K562 (cell line): ENCODE results near the gene LTBP1. TPM values are rescaled to one million over a fixed set of nuclear protein-coding genes. Genes with fewer than 3 reads are reported as not detected.

ENCODE experiments used
- ATAC-seq: fragments of 200-7000 bp; cut with Tn5 transposase; 3 replicates; pipeline ENCODE4 v1.9.1; 2020; ENCODE audit warnings: moderate library complexity
- BruUV-seq: library from RNA; stranded (reverse); fragments of 400-500 nt; replicated peaks from 2 replicates; lab custom pipeline; 2021; lab: Mats Ljungman, UMichigan
- CTCF ChIA-PET: fragments of 300-600 bp; formaldehyde crosslinking; extraction: SDS; loops from one replicate; lab custom pipeline; 2021; ENCODE audit warnings: low intra/inter-chr PET ratio; lab: Yijun Ruan, JAX
- POLR2A ChIA-PET: fragments of 300-600, 350-650 bp; sonication (Branson Sonifier 250); formaldehyde crosslinking; extraction: SDS; loops from one replicate; lab custom pipeline; 2021; ENCODE audit warnings: antibody characterized with exemption, inconsistent platforms; lab: Yijun Ruan, JAX
- DNase-seq, 4 experiments: peaks; one replicate each; pipeline versions ENCODE4 v3.0.0 to v3.0.0-alpha.2; 2011 to 2018; ENCODE audit warnings: low spot score in 3 of 4, mixed read lengths in 3 of 4; ENCODE audit errors: extremely low read depth in 1 of 4
- FAIRE-seq: peaks from 2 replicates; lab custom pipeline; 2011; peaks lifted over from hg19 to GRCh38; lab: Jason Lieb, UNC
- H2AFZ ChIP-seq: 2 replicates; pipeline ENCODE4 v1.6.0; 2011; ENCODE audit warnings: low read depth, low read length, control low read depth, inconsistent platforms
- H3K27ac ChIP-seq: fragments of 200-600 bp; 3 replicates; pipeline ENCODE4 v1.8.0; 2011; ENCODE audit warnings: low read depth, mild to moderate bottlenecking, control low read depth, inconsistent platforms, low read length, moderate library complexity, mixed read lengths; ENCODE audit errors: extremely low read depth
- H3K27me3 ChIP-seq, 2 experiments: fragments of 300-600 bp in 1 of 2; 2 replicates in 1 of 2; 3 replicates in 1 of 2; pipeline versions ENCODE4 v1.6.0 to v1.8.0; 2011; ENCODE audit warnings: inconsistent platforms in 2 of 2, low read length in 2 of 2, mild to moderate bottlenecking in 1 of 2, mixed read lengths in 1 of 2, moderate library complexity in 1 of 2; ENCODE audit not compliant: control insufficient read depth in 2 of 2, insufficient read depth in 2 of 2
- H3K36me3 ChIP-seq: fragments of 300-600 bp; 3 replicates; pipeline ENCODE4 v1.8.0; 2011; ENCODE audit warnings: mild to moderate bottlenecking, low read length, inconsistent platforms; ENCODE audit not compliant: control insufficient read depth, insufficient read depth
- H3K4me1 ChIP-seq, 2 experiments: fragments of 200-600 bp in 1 of 2; replicated peaks in 1 of 2; 2 replicates in 1 of 2; 3 replicates in 1 of 2; pipeline versions ENCODE4 v1.5.1 to v1.8.0; 2011; ENCODE audit warnings: inconsistent platforms in 2 of 2, low read length in 2 of 2, mild to moderate bottlenecking in 1 of 2, mixed read lengths in 1 of 2, moderate library complexity in 1 of 2; ENCODE audit not compliant: control insufficient read depth in 2 of 2, insufficient read depth in 2 of 2
- H3K4me2 ChIP-seq: 2 replicates; pipeline ENCODE4 v1.6.1; 2011; ENCODE audit warnings: low read length, control low read depth, inconsistent platforms, mixed read lengths; ENCODE audit not compliant: insufficient read depth
- H3K4me3 ChIP-seq: fragments of 200-600 bp; sonication (generic), shearing (Covaris generic); 2 replicates; pipeline ENCODE4 v1.5.1; 2016; ENCODE audit warnings: control low read depth, inconsistent platforms
- H3K79me2 ChIP-seq: fragments of 200-600 bp; 3 replicates; pipeline ENCODE4 v1.8.0; 2011; ENCODE audit warnings: low read length, inconsistent platforms; ENCODE audit not compliant: control insufficient read depth, insufficient read depth
- H3K9ac ChIP-seq, 2 experiments: 2 replicates each; pipeline versions ENCODE4 v1.6.0 to v1.6.1; 2011; ENCODE audit warnings: low read depth in 2 of 2, low read length in 2 of 2, control low read depth in 1 of 2, inconsistent platforms in 1 of 2, mild to moderate bottlenecking in 1 of 2, mixed read lengths in 1 of 2; ENCODE audit not compliant: insufficient read depth in 1 of 2
- H3K9me1 ChIP-seq: one replicate; pipeline ENCODE4 v1.6.0; 2011; ENCODE audit warnings: inconsistent platforms, mild to moderate bottlenecking, low read length, moderate library complexity; ENCODE audit not compliant: control insufficient read depth, insufficient read depth
- H3K9me3 ChIP-seq: replicated peaks from 2 replicates; pipeline ENCODE4 v1.5.1; 2011; ENCODE audit warnings: low read depth, low read length, inconsistent platforms; ENCODE audit not compliant: control insufficient read depth, insufficient read depth
- H4K20me1 ChIP-seq: replicated peaks from 2 replicates; pipeline ENCODE4 v1.6.1; 2011; ENCODE audit warnings: low read length, inconsistent platforms, mixed read lengths; ENCODE audit not compliant: control insufficient read depth, insufficient read depth
- CBX3 ChIP-seq, 2 experiments: IDR thresholded peaks; 1 replicate in 1 of 2; 2 replicates in 1 of 2; pipeline ENCODE4 v1.6.1; 2012; ENCODE audit warnings: inconsistent platforms in 2 of 2, low read length in 2 of 2, borderline replicate concordance in 1 of 2, control low read depth in 1 of 2
- CSDE1 ChIP-seq, 2 experiments: fragments of 450-650 bp; IDR thresholded peaks; 2 replicates each; pipeline ENCODE4 v1.6.1; 2016; ENCODE audit warnings: mild to moderate bottlenecking in 1 of 2
- IFI16 ChIP-seq: fragments of 250-450 bp; sonication (Bioruptor Pico); IDR thresholded peaks from 2 replicates; pipeline ENCODE4 v2.1.2; 2022; ENCODE audit warnings: mild to moderate bottlenecking, inconsistent platforms
- MTF1 ChIP-seq: fragments of 250-450 bp; sonication (Bioruptor Pico); IDR thresholded peaks from 2 replicates; pipeline ENCODE4 v1.9.0; 2021; ENCODE audit warnings: moderate library complexity, mild to moderate bottlenecking, inconsistent platforms, borderline replicate concordance
- POLR2B ChIP-seq: fragments of 450-650 bp; IDR thresholded peaks from 2 replicates; pipeline ENCODE4 v1.6.1; 2018; ENCODE audit warnings: low read depth; ENCODE audit not compliant: partially characterized antibody
- SRF ChIP-seq, 2 experiments: fragments of 250-450, 450-650 bp in 1 of 2; sonication (Bioruptor Pico) in 1 of 2; sonication (generic) in 1 of 2; formaldehyde crosslinking; IDR thresholded peaks; 2 replicates each; pipeline versions ENCODE4 v1.5.0 to v1.5.1; 2020 to 2022; ENCODE audit warnings: mild to moderate bottlenecking in 1 of 2, missing genetic modification reagents in 1 of 2
- ZBTB17 ChIP-seq: fragments of 450-650 bp; formaldehyde crosslinking; IDR thresholded peaks from 2 replicates; pipeline ENCODE4 v1.4.0; 2020; ENCODE audit warnings: mild to moderate bottlenecking
- ZFX ChIP-seq: sonication (generic); formaldehyde crosslinking; IDR thresholded peaks from 2 replicates; pipeline ENCODE4 v1.8.0; 2022; ENCODE audit warnings: mild to moderate bottlenecking, missing genetic modification reagents, moderate library complexity
- ZNF133 ChIP-seq: fragments of 250-450 bp; sonication (Bioruptor Pico); IDR thresholded peaks from 2 replicates; pipeline ENCODE4 v1.4.0; 2020; ENCODE audit warnings: mild to moderate bottlenecking
- ZNF512 ChIP-seq: IDR thresholded peaks from 2 replicates; pipeline ENCODE4 v1.6.1; 2016; ENCODE audit warnings: missing genetic modification characterization, missing compliant biosample characterization
- WGBS: fragments of 100-300 bp; shearing (Covaris generic); methylation state at CpG from one replicate; pipeline ENCODE4 v1.1.6; 2016; ENCODE audit warnings: low coverage, mixed read lengths; ENCODE audit not compliant: insufficient coverage; ENCODE audit errors: missing lambda C conversion rate; 5-methylcytosine and 5-hydroxymethylcytosine counted together
- in situ Hi-C: fragments of 300-500 bp; cut with MboI; formaldehyde crosslinking; loops from 4 replicates; pipeline ENCODE4 v1.15.0; 2018; ENCODE audit warnings: inconsistent platforms, mixed read lengths
- intact Hi-C: fragments of 100-400 bp; cut with micrococcal nuclease; formaldehyde crosslinking; loops from 2 replicates; pipeline ENCODE4 v1.14.2; 2022
- polyA plus RNA-seq, 8 experiments: library from polyadenylated mRNA; depleted of rRNA in 4 of 8; stranded (reverse) in 5 of 8; unstranded in 3 of 8; fragments of >200 nt; fragmentation: Nextera tagmentation in 2 of 8; fragmentation: Illumina TruSeq in 1 of 8; extraction: Ambion mirVana in 2 of 8; extraction: Trizol in 1 of 8; gene quantifications; 2 replicates each; pipeline versions ENCODE4 v1.2.1 to v1.2.3, GENCODE V29; 2011 to 2014; ENCODE audit warnings: inconsistent platforms in 1 of 8, missing spikeins in 1 of 8
- total RNA-seq, 7 experiments: library from RNA; depleted of rRNA in 6 of 7; stranded (reverse); fragments of >200 nt in 6 of 7; fragmentation: Illumina TruSeq in 2 of 7; extraction: Trizol in 2 of 7; gene quantifications; 2 replicates each; pipeline versions ENCODE4 v1.2.1 to v1.2.3, GENCODE V29; 2011 to 2021; ENCODE audit warnings: low replicate concordance in 1 of 7
- TF ChIP-seq, protein P1 (sequence below): IDR thresholded peaks from 2 replicates; pipeline ENCODE4 v1.6.1; 2011; ENCODE audit warnings: borderline replicate concordance, low read depth, mild to moderate bottlenecking, moderate library complexity, low read length; ENCODE audit not compliant: insufficient read depth, poor library complexity, severe bottlenecking
- TF ChIP-seq, protein P2 (sequence below), 2 experiments: IDR thresholded peaks in 1 of 2; conservative IDR thresholded peaks in 1 of 2; 2 replicates each; pipeline ENCODE4 v1.6.1; 2016; ENCODE audit warnings: low read depth in 2 of 2, mild to moderate bottlenecking in 1 of 2, missing compliant biosample characterization in 1 of 2, missing genetic modification characterization in 1 of 2, moderate library complexity in 1 of 2
- TF ChIP-seq, protein P3 (sequence below): fragments of 450-650 bp; formaldehyde crosslinking; IDR thresholded peaks from 2 replicates; pipeline ENCODE4 v1.4.0; 2022; ENCODE audit warnings: mild to moderate bottlenecking, moderate library complexity

The LTBP1 gene
- total and polyA plus RNA-seq, 9 of the 15 experiments (the other 6 are each of a cell fraction or from before 2014, with no cell fraction given) = 3.6 to 16.4 (median 8.5) TPM

DNA sequence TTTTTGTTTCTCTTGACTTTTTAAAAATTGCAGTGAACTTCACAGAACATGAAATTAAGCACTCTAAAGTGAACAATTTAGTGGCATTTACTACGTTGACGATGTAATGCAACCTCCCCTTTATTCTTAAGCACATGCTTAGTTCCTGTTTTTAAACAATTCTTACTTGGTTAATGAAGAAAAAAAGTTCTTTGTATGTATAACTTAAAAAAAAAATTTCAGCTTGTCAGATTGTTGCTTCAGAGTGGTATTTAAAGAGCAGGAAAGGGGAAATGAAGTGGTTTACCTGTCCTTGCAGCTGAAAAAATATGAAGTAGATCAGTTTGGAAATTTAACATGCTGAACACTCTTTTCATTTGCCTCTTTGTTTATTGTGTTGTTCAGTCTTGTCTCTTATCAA, 434.0 kb downstream of the LTBP1 start (continued):
- TF ChIP-seq, protein P1, sequence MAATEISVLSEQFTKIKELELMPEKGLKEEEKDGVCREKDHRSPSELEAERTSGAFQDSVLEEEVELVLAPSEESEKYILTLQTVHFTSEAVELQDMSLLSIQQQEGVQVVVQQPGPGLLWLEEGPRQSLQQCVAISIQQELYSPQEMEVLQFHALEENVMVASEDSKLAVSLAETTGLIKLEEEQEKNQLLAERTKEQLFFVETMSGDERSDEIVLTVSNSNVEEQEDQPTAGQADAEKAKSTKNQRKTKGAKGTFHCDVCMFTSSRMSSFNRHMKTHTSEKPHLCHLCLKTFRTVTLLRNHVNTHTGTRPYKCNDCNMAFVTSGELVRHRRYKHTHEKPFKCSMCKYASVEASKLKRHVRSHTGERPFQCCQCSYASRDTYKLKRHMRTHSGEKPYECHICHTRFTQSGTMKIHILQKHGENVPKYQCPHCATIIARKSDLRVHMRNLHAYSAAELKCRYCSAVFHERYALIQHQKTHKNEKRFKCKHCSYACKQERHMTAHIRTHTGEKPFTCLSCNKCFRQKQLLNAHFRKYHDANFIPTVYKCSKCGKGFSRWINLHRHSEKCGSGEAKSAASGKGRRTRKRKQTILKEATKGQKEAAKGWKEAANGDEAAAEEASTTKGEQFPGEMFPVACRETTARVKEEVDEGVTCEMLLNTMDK = no peak
- TF ChIP-seq IFI16 (CRISPR knock-in tag) (no peak), CSDE1 (IDR thresholded peaks at IDR 0.05) (no peak), ZFX (CRISPR knock-in tag) (no peak), ZNF133 (CRISPR knock-in tag) (no peak), POLR2B (no peak)

DNA sequence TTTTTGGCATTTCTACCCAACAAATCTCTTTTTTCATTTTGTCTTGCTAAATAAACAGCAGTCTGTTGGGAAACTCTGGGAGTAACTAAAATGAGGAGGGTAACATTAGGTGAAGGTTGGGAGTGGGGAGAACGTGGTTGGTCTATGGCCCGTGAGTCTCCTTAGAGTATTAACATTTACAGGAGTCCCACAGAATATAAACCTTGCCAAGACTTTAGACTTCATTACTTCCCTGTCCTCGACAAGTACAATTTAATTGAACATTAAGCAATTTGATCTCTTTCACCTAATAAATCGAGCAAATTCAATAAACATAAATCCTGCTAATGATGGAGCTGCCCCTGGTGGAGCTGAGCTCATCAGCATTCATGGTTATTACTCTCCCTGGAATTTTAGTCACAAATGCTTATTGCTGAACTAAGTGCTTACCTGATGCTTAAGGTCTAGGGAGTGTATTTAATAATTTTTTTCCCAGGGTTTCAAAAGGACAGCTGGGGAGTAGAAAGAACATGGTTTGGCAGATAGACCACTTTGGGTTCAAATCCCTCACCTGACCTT, 434.6 kb downstream of the LTBP1 start:
- H3K27ac ChIP-seq = no peak overlapping the region
- H3K4me3 ChIP-seq = no peak overlapping the region
- no peak overlapping the region for H3K4me2 ChIP-seq
- ChIA-PET POLR2A (interaction anchor here (0.6 kb wide), 1 partner anchor 313 kb away, joined by 3 read pairs; no protein-coding TSS in a partner anchor), CTCF (no interaction called here)
- H2AFZ ChIP-seq = no peak overlapping the region
- in situ Hi-C loops (loop anchor here (25.0 kb wide), 1 partner anchor 1669 kb away; no protein-coding TSS in a partner anchor), intact Hi-C loops (no loop called here)
- BruUV-seq = no TSS peak
- no peaks in the 10 kb centered on the region for H3K9me1 ChIP-seq
- 13% methylated on average over 4 of the region's 4 CpGs for WGBS
- no peaks in the 10 kb centered on the region for H3K36me3 ChIP-seq
- no peaks in the 10 kb centered on the region for H3K79me2 ChIP-seq
- no peaks in the 10 kb centered on the region; a peak in 1 of 5 replicates for H3K27me3 ChIP-seq
- H3K9ac ChIP-seq = no peak overlapping the region
- FAIRE-seq (no peak), ATAC-seq (no peak), DNase-seq (no peak)
- H3K4me1 ChIP-seq = no peaks in the 10 kb centered on the region
- no peaks in the 10 kb centered on the region for H4K20me1 ChIP-seq
- H3K9me3 ChIP-seq = no peaks in the 10 kb centered on the region
- TF ChIP-seq ZBTB17 (CRISPR knock-in tag) (no peak), CBX3 (IDR thresholded peaks at IDR 0.05; ENCODE audit: borderline replicate concordance in 1 of 2, low read length in 2 of 2) (no peak), ZNF512 (tag) (no peak), SRF (CRISPR knock-in tag; IDR thresholded peaks at IDR 0.05) (no peak), MTF1 (no peak)
- TF ChIP-seq, protein P2, sequence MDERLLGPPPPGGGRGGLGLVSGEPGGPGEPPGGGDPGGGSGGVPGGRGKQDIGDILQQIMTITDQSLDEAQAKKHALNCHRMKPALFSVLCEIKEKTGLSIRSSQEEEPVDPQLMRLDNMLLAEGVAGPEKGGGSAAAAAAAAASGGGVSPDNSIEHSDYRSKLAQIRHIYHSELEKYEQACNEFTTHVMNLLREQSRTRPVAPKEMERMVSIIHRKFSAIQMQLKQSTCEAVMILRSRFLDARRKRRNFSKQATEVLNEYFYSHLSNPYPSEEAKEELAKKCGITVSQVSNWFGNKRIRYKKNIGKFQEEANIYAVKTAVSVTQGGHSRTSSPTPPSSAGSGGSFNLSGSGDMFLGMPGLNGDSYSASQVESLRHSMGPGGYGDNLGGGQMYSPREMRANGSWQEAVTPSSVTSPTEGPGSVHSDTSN (CRISPR knock-in tag; IDR thresholded peaks at IDR 0.05; ENCODE audit: low read depth) = no peak
- TF ChIP-seq, protein P2 (tag; conservative IDR thresholded peaks at IDR 0.05; ENCODE audit: low read depth) = no peak
- TF ChIP-seq, protein P3, sequence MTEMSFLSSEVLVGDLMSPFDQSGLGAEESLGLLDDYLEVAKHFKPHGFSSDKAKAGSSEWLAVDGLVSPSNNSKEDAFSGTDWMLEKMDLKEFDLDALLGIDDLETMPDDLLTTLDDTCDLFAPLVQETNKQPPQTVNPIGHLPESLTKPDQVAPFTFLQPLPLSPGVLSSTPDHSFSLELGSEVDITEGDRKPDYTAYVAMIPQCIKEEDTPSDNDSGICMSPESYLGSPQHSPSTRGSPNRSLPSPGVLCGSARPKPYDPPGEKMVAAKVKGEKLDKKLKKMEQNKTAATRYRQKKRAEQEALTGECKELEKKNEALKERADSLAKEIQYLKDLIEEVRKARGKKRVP (CRISPR knock-in tag) = no peak
